ENCODE data around the gene BRAP. TPM values are rescaled to one million over a fixed set of nuclear protein-coding genes. Genes with fewer than 3 reads are reported as not detected.

BRAP gene
- total RNA-seq, 1 experiment from 2014 or later = 18.3 TPM

DNA sequence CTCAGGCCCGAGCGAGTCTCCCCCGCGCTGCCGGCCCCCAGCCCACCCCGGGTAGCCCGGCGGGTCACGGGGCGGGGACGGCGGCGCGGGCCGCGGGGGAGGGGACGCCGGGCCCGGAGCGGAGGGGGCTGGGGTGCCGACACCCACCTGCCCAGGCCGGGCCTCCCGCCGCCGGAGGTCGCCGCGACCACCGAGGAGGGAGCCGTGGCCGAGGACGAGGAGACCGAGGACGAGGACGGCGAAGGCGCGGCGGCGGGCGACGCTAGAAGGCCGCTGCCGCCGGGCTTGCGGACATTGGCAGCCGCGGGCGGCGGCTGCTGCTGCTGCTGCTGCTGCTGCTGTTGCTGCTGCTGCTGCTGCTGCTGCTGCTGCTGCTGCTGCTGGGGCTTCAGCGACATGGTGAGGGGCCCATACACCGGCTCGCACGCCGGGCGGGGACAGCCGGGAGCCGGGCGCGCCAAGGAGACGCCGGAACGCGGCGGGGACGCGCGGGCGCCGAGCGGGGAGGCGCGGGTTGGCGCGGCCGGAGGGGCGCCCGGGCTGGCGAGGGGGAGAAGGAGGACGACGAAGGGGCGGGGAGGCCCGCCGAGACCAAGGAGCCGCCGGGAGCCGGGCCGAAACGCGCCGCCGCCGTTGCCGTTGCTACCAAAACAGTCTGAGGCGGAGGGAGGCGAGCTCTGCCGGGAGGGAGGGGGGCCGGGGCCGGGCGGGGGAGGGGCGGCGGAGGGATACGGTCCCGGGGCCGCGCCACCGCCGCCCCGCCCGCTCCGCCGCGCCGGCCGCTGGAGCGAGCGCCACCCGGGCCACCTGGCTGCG, 86.9 kb downstream of the BRAP start, which contains the start of gene ATXN2:
Gene ATXN2 (minus strand): TSS at position 679 of the 816 bp plus-strand sequence. CDS start 281 bp downstream, at position 398.
- POLR2A ChIA-PET = interaction anchor here (1.0 kb wide), 1 partner anchor 35 kb away, joined by 3 read pairs; no protein-coding TSS in a partner anchor
- CTCF ChIA-PET = no interaction called here

GRCh38 chr12:111597831-111598636, 87.7 kb downstream of the BRAP start:
- TF ChIP-seq, protein P1, sequence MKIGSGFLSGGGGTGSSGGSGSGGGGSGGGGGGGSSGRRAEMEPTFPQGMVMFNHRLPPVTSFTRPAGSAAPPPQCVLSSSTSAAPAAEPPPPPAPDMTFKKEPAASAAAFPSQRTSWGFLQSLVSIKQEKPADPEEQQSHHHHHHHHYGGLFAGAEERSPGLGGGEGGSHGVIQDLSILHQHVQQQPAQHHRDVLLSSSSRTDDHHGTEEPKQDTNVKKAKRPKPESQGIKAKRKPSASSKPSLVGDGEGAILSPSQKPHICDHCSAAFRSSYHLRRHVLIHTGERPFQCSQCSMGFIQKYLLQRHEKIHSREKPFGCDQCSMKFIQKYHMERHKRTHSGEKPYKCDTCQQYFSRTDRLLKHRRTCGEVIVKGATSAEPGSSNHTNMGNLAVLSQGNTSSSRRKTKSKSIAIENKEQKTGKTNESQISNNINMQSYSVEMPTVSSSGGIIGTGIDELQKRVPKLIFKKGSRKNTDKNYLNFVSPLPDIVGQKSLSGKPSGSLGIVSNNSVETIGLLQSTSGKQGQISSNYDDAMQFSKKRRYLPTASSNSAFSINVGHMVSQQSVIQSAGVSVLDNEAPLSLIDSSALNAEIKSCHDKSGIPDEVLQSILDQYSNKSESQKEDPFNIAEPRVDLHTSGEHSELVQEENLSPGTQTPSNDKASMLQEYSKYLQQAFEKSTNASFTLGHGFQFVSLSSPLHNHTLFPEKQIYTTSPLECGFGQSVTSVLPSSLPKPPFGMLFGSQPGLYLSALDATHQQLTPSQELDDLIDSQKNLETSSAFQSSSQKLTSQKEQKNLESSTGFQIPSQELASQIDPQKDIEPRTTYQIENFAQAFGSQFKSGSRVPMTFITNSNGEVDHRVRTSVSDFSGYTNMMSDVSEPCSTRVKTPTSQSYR (CRISPR knock-in tag; IDR thresholded peaks at IDR 0.05) = 0 out of 2 replicates have a peak, but pooled peaks have one; percentile 32
- 0 out of 2 replicates have a peak, but pooled peaks have one; percentile 8 for TF ChIP-seq SMAD4 (CRISPR knock-in tag; IDR thresholded peaks at IDR 0.05)
- TF ChIP-seq, protein P2, sequence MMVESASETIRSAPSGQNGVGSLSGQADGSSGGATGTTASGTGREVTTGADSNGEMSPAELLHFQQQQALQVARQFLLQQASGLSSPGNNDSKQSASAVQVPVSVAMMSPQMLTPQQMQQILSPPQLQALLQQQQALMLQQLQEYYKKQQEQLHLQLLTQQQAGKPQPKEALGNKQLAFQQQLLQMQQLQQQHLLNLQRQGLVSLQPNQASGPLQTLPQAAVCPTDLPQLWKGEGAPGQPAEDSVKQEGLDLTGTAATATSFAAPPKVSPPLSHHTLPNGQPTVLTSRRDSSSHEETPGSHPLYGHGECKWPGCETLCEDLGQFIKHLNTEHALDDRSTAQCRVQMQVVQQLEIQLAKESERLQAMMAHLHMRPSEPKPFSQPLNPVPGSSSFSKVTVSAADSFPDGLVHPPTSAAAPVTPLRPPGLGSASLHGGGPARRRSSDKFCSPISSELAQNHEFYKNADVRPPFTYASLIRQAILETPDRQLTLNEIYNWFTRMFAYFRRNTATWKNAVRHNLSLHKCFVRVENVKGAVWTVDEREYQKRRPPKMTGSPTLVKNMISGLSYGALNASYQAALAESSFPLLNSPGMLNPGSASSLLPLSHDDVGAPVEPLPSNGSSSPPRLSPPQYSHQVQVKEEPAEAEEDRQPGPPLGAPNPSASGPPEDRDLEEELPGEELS (CRISPR knock-in tag; IDR thresholded peaks at IDR 0.05) = peak; percentile 30; the same call in 1 of the 2 replicates
- TF ChIP-seq ZNF396 (CRISPR knock-in tag; IDR thresholded peaks at IDR 0.05; ENCODE audit: borderline replicate concordance) = no peak
- TF ChIP-seq RORB (CRISPR knock-in tag; IDR thresholded peaks at IDR 0.05) = no peak
- H3K27ac Mint-ChIP-seq = peak overlapping the region; percentile 77
- peaks cover 37% of the 10 kb centered on the region for H3K4me1 Mint-ChIP-seq
- DNase-seq (ENCODE audit: low spot score) (peak; percentile 45), ATAC-seq (peak; percentile 5)
- H3K4me3 Mint-ChIP-seq = peak overlapping the region; percentile 89
- ChIA-PET CTCF (no interaction called here), POLR2A (no interaction called here)
- peaks cover 4% of the 10 kb centered on the region; the same call in 1 of the 2 replicates for H3K9me3 Mint-ChIP-seq
- no peaks in the 10 kb centered on the region for H3K27me3 Mint-ChIP-seq (ENCODE audit: low read depth)
- H3K36me3 Mint-ChIP-seq = no peaks in the 10 kb centered on the region

More for the DNA sequence above, 86.9 kb downstream of the BRAP start, which contains the start of gene ATXN2:
- Mint-ChIP-seq H3K4me3 (peak within 1 kb of the TSS; percentile 89), H3K27ac (peak within 1 kb of the TSS; percentile 94), H3K27me3 (ENCODE audit: low read depth) (no peaks in the 10 kb centered on the region), H3K36me3 (no peaks in the 10 kb centered on the region), H3K4me1 (peaks cover 36% of the 10 kb centered on the region), H3K9me3 (peaks cover 4% of the 10 kb centered on the region; the same call in 1 of the 2 replicates)
- peak; percentile 11 for ATAC-seq
- peak; percentile 54 for DNase-seq (ENCODE audit: low spot score)
- TF ChIP-seq, protein P3, sequence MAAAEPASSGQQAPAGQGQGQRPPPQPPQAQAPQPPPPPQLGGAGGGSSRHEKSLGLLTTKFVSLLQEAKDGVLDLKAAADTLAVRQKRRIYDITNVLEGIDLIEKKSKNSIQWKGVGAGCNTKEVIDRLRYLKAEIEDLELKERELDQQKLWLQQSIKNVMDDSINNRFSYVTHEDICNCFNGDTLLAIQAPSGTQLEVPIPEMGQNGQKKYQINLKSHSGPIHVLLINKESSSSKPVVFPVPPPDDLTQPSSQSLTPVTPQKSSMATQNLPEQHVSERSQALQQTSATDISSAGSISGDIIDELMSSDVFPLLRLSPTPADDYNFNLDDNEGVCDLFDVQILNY (CRISPR knock-in tag; IDR thresholded peaks at IDR 0.05) = 0 out of 2 replicates have a peak, but pooled peaks have one; percentile 43
- TF ChIP-seq ARID4B (CRISPR knock-in tag; IDR thresholded peaks at IDR 0.05; ENCODE audit: borderline replicate concordance) (no peak), KAT7 (CRISPR knock-in tag; IDR thresholded peaks at IDR 0.05; ENCODE audit: borderline replicate concordance) (peak; percentile 27; the same call in 1 of the 2 replicates), NFATC4 (CRISPR knock-in tag; IDR thresholded peaks at IDR 0.05) (no peak)
- TF ChIP-seq, protein P4, sequence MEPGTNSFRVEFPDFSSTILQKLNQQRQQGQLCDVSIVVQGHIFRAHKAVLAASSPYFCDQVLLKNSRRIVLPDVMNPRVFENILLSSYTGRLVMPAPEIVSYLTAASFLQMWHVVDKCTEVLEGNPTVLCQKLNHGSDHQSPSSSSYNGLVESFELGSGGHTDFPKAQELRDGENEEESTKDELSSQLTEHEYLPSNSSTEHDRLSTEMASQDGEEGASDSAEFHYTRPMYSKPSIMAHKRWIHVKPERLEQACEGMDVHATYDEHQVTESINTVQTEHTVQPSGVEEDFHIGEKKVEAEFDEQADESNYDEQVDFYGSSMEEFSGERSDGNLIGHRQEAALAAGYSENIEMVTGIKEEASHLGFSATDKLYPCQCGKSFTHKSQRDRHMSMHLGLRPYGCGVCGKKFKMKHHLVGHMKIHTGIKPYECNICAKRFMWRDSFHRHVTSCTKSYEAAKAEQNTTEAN (CRISPR knock-in tag; IDR thresholded peaks at IDR 0.05) = 0 out of 2 replicates have a peak, but pooled peaks have one; percentile 43
- TF ChIP-seq, protein P5, sequence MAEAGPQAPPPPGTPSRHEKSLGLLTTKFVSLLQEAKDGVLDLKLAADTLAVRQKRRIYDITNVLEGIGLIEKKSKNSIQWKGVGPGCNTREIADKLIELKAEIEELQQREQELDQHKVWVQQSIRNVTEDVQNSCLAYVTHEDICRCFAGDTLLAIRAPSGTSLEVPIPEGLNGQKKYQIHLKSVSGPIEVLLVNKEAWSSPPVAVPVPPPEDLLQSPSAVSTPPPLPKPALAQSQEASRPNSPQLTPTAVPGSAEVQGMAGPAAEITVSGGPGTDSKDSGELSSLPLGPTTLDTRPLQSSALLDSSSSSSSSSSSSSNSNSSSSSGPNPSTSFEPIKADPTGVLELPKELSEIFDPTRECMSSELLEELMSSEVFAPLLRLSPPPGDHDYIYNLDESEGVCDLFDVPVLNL (CRISPR knock-in tag; IDR thresholded peaks at IDR 0.05; ENCODE audit: borderline replicate concordance, low read depth) = 0 out of 2 replicates have a peak, but pooled peaks have one; percentile 0

All from WTC11 (cell line).